HG02610 (cell line): Measurements from ENCODE around the gene WRAP53.

Experiments
- ATAC-seq: cut with Tn5 transposase; IDR thresholded peaks from one replicate; pipeline ENCODE4 v1.9.1; 2021; ENCODE audit warnings: mild to moderate bottlenecking, moderate library complexity; ENCODE audit not compliant: unreplicated experiment

The WRAP53 gene

DNA sequence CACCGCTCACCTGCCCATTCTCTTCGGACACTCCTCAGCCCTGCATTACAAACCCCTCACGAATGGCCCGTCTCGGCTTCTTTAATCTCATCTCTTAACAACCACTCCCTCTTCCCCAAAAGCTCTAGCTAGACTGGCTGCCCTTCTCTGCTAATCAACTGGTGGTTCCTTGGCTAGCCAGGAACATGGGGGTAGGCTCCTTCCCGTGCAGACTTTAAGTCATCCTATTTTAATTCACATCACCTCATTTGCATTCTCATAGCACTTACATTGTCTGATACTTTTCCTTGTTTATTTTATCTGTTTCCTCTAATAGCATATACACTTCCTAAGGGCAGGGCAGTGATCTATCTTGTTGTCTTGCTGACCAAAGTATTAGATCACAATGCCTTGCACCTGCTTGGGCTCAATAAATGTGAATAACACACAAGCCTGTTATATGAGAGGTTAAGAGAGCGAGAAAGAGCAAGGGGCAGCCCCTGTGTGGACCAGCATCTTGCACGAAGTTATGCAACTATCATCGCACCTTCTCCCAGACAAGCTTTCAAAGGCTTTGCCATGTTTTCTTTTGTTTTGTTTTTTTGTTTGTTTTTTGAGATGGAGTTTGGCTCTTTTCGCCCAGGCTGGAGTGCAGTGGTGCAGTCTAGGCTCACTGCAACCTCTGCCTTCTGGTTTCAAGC, 10.7 kb upstream of the WRAP53 start:
- no peak for ATAC-seq

DNA sequence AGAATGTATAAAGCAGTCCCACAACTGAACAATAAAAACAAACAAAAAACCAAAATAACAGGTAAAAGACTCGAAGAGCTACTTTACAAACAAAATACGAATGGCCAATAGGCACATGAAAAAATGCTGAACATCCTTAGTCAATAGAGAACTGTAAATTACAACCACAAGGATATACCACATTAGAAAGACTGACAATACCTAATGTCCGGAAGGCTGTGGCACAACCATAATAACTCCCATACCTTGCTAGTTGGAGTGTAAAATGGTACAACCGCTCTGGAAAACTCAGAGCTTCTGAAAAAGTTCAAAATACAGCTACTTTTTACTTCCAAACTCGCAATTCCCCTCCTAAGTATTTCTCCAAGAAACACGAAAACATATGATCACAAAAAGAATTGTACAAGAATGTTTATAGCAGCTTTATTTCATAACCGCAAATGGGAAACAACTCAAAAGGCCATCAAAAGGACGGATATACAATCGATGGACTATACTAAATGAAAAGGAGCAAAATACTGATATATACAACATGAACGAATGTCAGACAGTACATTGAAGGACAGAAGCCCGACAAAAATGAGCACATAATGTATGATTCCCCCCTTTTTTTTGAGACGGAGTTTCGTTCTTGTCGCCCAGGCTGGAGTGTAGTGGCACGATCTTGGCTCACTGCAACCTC, 3.3 kb upstream of the WRAP53 start:
- no peak for ATAC-seq

DNA sequence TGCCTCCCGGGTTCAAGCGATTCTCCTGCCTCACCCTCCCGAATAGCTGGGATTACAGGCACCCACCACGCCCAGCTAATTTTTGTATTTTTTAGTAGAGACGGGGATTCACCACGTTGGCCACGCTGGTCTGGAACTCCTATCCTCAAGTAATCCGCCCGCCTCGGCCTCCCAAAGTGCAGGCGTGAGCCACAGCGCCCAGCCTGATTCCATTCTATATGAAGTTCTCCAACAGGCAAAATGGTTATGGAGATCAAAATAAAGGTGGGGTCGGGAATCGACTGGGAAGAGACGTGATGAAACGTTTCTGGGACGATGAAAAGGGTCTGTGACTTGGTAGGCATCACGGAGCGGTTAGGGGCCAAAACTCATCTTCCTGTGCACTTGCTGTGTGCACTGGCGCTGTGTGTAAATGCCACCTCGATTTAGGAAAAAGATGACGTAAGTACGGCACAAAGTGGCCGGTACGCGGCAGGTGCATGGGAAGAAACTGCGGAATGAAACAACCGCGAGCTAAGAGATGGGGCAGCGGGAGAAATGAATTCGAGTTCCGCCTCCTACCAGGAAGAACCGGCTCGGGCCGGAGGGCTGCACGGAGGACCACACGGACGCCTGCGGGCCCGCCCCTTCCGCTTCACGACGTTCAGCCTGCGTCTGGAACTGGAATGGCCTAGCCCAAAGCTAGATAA, 2.6 kb upstream of the WRAP53 start:
- peak; percentile 66 for ATAC-seq

DNA sequence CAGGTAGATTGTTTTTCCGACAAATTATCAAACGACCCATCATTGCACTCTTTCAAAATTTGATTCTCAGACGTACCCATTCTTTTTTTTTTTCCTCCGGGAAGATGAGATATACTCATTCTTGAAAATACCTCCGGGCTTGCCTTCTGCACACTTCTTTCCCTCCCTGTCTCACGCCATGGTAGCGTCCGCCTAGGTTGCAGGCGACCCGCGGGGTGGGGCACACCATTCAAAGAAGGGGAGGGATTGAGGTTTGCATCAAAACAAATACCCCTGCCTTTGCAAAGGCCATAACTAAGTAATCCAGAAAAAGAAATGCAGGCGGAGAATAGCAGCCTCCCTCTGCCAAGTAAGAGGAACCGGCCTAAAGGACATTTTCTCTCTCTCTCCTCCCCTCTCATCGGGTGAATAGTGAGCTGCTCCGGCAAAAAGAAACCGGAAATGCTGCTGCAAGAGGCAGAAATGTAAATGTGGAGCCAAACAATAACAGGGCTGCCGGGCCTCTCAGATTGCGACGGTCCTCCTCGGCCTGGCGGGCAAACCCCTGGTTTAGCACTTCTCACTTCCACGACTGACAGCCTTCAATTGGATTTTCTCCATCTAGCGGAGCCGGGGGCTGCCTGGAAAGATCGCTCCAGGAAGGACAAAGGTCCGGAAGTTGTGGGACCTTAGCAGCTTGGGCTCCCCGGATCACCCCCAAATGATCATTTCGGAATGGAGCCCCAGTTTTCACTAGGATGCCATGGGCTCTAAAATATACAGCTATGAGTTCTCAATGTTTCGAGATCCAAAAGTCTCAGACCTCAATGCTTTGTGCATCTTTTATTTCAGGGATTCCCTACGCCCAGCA, 1.8 kb upstream of the WRAP53 start:
- peak; percentile 49 for ATAC-seq

DNA sequence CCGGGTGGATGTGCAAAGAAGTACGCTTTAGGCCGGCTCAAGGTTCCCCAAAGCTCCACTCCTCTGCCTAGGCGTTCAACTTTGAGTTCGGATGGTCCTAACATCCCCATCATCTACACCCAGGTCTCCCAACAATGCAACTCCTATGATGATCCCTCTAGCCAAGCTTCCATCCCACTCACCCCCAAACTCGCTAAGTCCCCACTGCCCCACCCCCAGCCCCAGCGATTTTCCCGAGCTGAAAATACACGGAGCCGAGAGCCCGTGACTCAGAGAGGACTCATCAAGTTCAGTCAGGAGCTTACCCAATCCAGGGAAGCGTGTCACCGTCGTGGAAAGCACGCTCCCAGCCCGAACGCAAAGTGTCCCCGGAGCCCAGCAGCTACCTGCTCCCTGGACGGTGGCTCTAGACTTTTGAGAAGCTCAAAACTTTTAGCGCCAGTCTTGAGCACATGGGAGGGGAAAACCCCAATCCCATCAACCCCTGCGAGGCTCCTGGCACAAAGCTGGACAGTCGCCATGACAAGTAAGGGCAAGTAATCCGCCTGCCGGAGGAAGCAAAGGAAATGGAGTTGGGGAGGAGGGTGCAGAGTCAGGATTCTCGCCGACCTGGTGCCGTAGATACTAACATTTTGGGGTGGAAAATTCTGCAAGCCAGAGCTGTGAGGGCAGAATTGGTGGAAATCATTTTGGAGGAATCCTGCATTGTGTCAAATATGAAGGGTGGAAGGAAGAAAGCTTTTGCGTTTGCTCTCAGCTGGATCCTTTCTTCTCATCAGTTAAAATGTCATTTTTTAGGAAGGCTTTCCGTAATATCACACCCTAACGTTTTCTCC, 987 bp upstream of the WRAP53 start, which contains the start of gene TP53:
Gene TP53, minus strand, starts transcription at position 419 of the 836 bp plus-strand sequence. CDS start 10,896 bp downstream, outside the sequence.
- no peak for ATAC-seq

DNA sequence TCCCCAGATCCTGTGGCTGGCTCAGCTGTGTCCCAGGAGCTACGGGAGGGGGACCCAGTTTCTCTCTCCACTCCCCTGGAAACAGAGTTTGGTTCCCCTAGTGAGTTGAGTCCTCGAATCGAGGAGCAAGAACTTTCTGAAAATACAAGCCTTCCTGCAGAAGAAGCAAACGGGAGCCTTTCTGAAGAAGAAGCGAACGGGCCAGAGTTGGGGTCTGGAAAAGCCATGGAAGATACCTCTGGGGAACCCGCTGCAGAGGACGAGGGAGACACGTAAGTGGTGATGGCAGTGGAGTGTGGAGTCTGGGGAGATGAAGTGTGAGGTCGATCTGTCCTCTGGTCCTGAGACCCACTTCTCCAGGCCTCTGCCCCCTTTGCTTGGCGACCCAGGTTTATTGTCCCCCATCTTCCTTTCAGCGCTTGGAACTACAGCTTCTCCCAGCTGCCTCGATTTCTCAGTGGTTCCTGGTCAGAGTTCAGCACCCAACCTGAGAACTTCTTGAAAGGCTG, 585 bp downstream of the WRAP53 start:
- no peak for ATAC-seq

DNA sequence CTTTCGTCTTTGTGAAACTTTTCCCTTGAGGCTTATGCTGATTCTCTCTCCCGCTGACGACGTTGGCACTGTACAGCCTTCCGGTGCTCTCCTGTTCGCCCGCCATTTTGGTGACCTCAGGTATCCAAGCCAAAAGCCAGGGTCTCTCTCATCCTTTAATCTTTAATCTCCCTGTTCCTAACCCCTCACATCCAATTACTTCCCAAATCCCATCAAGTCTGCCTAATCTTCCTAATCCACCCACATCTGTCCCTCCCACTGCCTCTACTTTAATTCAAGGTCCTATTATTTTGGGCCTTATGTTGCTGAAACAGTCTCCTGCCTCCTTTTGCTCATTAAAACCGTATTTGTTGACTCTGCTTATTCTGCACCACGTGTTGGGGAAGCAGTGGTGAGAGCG, 7.3 kb downstream of the WRAP53 start:
- ATAC-seq: no peak

DNA sequence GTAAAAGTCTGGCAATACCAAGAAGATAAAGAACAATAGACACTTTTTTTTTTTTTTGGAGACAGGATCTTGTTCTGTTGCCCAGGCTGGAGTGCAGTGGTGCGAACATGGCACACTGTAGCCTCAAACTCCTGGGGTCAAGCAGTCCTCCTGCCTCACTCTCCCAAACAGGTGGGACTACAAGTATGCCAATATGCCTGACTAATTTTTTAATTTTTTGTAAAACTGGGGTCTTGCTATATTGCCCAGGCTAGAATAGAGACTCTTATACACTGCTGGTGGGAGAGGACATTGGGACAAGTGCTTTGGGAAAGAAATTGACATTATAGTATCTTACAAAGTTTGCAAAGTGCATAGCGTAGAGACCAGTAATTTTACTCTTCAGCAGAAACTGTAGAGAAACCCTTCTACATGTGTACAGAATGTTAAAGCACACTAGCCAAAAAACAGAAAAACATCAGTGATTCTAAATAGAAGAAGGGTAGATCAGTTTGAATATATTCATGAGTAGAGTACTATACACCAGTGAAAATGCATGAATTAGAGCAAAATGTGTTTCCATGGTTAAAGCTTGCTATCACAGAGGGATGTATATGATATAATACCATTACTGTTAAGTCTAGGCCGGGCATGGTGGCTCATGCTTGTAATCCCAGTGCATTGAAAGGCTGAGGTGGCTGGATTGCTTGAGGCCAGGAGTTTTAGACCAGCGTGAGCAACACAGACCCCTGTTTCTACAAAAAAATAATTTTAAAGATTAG, 9.7 kb downstream of the WRAP53 start:
- no peak for ATAC-seq

DNA sequence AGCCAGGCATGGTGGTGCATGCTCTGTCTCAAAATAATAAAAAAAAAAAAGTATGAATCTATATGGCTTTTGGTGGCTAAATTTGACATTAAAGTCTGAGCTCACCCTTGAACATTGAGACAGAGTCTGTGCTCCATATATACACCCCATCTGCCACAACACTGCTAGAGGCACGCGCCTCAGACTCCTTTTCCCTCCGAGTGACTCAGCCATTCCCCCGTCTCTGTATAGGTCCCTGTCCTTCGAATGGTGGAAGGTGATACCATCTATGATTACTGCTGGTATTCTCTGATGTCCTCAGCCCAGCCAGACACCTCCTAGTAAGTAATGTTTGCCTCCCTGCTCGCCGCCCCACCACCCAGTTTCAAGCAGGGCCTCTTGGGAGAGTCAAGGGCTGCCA, 12.2 kb downstream of the WRAP53 start:
- ATAC-seq: no peak

DNA sequence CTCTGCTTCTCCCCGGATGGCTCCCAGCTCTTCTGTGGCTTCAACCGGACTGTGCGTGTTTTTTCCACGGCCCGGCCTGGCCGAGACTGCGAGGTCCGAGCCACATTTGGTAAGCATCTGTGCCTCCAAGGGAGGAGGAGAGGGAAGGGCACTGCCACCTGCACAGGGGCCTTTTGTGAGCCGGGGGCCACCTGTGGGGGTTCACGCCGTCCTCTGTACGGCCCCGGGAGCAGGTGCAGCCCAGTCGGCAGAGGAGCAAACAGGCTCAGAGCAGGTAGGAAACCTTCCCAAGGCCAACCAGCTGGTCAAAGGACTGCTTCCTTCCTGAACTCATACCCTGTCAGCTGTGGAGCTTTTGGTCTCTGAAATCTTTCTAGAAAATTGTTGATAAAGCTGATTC, 13.4 kb downstream of the WRAP53 start:
- no peak for ATAC-seq

DNA sequence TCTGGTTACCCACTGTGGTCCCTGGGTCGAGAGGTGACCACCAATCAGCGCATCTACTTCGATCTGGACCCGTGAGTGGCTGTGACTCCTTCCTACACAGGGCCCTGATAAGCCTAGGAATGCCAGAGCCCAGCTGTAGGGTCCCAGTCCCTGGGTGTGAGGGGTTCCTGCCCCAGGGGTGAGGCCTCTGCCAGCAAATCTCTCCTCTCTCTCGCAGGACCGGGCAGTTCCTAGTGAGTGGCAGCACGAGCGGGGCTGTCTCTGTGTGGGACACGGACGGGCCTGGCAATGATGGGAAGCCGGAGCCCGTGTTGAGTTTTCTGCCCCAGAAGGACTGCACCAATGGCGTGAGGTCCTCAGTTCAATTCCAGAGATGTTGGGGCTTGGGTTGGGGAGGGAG, 14.5 kb downstream of the WRAP53 start:
- no peak for ATAC-seq

DNA sequence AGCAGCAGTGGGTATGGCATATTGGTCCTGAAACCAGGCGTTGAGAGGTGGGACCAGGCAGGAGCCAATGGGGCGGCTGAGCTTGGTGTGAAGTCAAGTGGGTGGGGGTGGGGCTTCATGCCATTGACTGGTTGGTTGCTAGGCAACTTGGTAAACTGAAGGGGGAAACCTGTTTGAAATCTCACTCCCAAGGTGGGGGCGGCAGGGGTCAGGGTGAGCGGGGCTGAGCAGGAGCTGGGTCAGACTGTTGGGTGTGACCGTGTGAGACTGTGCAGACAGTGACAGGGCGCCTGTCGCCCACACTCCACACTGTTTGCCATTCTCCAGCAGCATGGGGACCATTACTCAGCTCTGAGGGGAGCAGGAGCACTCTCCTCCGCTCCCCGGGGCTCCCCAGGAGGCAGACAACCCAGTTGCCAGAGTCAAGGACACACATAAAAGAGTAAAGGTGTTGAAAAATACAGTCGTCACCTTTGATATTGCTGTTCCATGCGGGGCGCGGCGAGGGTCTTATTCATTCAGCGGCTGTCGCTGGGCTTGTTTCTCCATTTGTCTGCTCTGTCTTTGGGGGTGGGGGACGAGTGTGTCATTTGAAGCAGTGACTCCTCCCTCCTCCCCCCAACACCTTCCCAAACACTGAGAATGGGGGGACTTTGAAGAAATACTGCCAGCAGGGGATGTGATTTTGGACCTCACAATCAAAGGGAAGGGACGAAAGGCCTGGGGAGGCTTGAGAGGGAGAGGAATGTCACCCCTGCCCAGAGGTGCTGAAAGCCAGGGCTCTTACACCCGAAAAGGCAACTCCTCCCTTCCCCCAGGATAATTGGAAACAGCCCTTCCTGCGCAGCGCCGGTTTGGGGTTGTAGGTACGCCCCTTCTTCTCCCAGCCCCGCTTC, 15.6 kb downstream of the WRAP53 start:
- ATAC-seq: no peak

DNA sequence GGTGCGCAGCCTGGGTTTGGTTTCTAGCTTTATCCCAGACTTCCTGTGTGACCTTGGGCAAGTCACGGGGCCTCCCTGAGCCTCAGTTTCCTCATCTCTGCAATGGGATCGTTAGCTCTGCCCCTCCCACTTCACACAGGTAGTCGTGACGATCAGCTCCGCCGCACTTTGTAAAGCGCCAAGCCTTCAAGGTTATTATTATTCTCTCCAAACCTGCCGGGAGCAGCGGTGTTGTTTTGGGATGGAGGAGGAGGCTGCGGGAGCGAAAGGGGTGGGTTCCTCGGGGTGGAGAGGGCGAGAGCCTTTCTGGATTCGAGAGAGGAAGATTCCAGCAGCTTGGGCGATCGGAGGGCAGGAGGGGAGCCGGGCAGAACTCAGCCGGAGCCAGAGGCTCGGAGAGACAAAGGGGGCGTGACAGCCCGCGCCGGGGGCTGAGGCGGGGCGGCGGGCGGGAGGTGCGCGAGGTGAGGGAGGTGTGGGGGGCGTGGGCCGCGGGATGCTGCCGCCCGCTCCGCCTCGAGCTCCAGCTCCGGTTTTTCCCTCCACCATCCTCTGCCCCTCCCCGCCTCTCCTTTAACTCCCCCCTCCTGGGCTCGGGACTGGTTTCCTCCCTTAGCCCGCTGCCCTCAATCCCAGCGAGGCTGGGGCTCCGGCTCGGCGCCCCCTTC, 16.5 kb downstream of the WRAP53 start, which contains the start of gene EFNB3:
Gene EFNB3, plus strand, starts transcription at position 602 of the 668 bp plus-strand sequence. CDS start 397 bp downstream, outside the sequence.
- no peak for ATAC-seq

DNA sequence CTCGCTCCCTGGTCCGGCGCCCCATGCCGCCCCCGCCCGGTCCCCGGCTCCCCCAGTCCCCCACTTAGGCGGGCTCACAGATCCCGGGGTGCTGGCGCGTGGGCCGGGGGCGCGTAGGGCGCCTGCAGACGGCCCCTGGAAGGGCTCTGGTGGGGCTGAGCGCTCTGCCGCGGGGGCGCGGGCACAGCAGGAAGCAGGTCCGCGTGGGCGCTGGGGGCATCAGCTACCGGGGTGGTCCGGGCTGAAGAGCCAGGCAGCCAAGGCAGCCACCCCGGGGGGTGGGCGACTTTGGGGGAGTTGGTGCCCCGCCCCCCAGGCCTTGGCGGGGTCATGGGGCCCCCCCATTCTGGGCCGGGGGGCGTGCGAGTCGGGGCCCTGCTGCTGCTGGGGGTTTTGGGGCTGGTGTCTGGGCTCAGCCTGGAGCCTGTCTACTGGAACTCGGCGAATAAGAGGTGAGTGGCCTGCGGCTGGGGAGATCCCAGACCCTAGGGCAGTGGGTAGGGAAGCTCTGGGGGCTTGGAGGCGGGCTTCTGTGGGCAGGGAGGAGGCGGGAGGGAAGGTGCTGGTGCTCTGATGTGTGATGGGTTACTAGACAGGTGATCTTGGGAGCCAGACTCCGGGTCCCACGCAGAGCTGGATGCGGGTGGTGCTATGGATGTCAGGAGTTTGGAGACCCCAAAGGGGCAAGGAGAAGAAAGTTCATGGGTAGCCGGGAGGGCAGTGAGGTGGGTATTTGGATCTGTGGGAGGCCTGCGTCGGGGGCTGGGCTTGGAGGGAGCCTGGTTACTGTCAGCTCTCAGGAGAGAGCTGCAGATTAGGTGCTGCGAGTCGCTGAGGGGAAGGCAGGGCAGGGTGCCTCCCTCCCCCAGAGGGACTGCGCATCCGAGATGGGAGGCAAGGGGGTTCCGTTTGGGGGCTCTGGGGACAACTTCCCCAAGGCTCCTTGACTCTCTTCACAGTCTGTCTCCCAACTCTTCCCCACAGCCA, 17.3 kb downstream of the WRAP53 start:
- ATAC-seq: no peak

DNA sequence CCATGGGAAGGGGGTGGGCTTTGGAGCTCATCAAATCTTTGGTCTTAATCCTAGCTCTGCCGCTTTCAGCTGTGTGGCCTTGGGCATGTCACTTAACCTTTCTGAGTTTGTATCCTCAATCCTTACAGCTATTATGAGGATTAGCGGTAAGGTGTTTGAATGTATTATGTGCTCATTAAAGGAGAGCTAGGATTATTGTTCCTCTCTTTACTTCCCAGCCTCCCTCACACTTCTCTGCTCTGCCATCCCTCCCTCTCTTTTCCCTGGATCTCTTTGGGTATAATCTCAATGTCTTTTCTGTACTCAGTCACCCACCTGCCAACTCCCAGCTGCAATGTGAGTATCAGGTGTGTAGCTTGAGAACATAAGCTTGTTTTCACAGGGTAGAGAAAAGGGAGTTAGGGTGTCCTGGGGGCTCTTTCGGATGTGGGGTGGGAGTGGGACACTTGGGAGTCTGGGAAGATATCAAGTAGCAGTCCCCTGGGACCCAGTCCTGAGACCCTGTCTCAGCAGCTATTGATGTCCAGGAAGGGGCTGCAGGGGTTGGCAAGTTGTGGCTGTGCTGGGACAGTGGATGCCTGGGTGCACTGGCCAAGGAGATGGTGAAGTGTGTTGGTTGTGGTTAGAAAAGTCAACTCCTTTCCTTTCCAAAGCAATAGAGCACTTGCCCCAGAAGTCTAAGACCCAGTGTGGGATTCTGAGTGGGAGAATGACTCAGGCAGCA, 18.5 kb downstream of the WRAP53 start:
- ATAC-seq: no peak

DNA sequence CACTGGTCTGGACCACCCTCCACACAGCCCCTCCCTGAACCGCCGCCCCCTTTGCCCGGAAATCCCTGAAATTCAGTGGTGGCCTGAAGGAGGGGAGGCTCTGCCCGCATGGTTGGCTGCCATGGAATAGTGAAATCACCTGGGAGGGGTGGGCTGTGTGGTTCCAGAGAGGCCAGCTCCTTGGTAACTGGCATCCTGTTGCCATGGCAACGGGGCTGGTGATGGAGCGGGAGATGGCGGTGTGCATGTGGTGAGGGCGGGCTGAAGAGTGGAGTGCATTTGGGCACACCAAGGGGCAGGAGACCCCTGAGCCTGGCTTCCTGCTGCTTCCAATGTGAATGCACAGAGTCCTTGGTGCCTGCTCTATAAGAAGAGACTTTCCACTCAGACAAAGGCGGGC, 19.2 kb downstream of the WRAP53 start:
- ATAC-seq: no peak
